ENCODE measurements around the gene GBA2.

Gene GBA2

GRCh38 chr9:35706951-35707350 lies 42.1 kb downstream of the GBA2 start:
- no peak for DNase-seq (ENCODE audit: low read depth in 1 of 2, low spot score in 1 of 2)
- Histone ChIP-seq H3K27me3 (ENCODE audit: insufficient read depth, poor library complexity, severe bottlenecking) (no peaks in the 10 kb centered on the region), H3K27ac (replicated peaks) (no peak overlapping the region), H3K4me3 (replicated peaks; ENCODE audit: insufficient read depth, low read length) (no peak overlapping the region)
- TF ChIP-seq, protein P1, sequence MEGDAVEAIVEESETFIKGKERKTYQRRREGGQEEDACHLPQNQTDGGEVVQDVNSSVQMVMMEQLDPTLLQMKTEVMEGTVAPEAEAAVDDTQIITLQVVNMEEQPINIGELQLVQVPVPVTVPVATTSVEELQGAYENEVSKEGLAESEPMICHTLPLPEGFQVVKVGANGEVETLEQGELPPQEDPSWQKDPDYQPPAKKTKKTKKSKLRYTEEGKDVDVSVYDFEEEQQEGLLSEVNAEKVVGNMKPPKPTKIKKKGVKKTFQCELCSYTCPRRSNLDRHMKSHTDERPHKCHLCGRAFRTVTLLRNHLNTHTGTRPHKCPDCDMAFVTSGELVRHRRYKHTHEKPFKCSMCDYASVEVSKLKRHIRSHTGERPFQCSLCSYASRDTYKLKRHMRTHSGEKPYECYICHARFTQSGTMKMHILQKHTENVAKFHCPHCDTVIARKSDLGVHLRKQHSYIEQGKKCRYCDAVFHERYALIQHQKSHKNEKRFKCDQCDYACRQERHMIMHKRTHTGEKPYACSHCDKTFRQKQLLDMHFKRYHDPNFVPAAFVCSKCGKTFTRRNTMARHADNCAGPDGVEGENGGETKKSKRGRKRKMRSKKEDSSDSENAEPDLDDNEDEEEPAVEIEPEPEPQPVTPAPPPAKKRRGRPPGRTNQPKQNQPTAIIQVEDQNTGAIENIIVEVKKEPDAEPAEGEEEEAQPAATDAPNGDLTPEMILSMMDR (IDR thresholded peaks at IDR 0.05; ENCODE audit: insufficient read depth, low read length) = no peak
- TF ChIP-seq SPI1 (IDR thresholded peaks at IDR 0.05; ENCODE audit: borderline replicate concordance, low read depth) = no peak
- no peak for TF ChIP-seq GABPA (IDR thresholded peaks at IDR 0.05; ENCODE audit: low read depth)
- TF ChIP-seq, protein P2, sequence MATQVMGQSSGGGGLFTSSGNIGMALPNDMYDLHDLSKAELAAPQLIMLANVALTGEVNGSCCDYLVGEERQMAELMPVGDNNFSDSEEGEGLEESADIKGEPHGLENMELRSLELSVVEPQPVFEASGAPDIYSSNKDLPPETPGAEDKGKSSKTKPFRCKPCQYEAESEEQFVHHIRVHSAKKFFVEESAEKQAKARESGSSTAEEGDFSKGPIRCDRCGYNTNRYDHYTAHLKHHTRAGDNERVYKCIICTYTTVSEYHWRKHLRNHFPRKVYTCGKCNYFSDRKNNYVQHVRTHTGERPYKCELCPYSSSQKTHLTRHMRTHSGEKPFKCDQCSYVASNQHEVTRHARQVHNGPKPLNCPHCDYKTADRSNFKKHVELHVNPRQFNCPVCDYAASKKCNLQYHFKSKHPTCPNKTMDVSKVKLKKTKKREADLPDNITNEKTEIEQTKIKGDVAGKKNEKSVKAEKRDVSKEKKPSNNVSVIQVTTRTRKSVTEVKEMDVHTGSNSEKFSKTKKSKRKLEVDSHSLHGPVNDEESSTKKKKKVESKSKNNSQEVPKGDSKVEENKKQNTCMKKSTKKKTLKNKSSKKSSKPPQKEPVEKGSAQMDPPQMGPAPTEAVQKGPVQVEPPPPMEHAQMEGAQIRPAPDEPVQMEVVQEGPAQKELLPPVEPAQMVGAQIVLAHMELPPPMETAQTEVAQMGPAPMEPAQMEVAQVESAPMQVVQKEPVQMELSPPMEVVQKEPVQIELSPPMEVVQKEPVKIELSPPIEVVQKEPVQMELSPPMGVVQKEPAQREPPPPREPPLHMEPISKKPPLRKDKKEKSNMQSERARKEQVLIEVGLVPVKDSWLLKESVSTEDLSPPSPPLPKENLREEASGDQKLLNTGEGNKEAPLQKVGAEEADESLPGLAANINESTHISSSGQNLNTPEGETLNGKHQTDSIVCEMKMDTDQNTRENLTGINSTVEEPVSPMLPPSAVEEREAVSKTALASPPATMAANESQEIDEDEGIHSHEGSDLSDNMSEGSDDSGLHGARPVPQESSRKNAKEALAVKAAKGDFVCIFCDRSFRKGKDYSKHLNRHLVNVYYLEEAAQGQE (IDR thresholded peaks at IDR 0.05; ENCODE audit: insufficient replicate concordance, low read depth) = no peak
- TF ChIP-seq POLR2AphosphoS5 (IDR thresholded peaks at IDR 0.05; ENCODE audit: low read depth) = no peak

- Histone ChIP-seq H3K27me3 (ENCODE audit: insufficient read depth, poor library complexity, severe bottlenecking) (no peaks in the 10 kb centered on the region), H3K27ac (replicated peaks) (no peak overlapping the region), H3K4me3 (replicated peaks; ENCODE audit: insufficient read depth, low read length) (no peak overlapping the region)
- no peak for DNase-seq (ENCODE audit: low read depth in 1 of 2, low spot score in 1 of 2)
- TF ChIP-seq POLR2AphosphoS5 (IDR thresholded peaks at IDR 0.05; ENCODE audit: low read depth) = no peak
Measured at GRCh38 chr9:35705836-35706430, 43.1 kb downstream of the GBA2 start.

GRCh38 chr9:35705372-35705771 lies 43.7 kb downstream of the GBA2 start:
- TF ChIP-seq, protein P2 (IDR thresholded peaks at IDR 0.05; ENCODE audit: insufficient replicate concordance, low read depth) = no peak
- TF ChIP-seq, protein P1 (IDR thresholded peaks at IDR 0.05; ENCODE audit: insufficient read depth, low read length) = no peak
- TF ChIP-seq SPI1 (IDR thresholded peaks at IDR 0.05; ENCODE audit: borderline replicate concordance, low read depth) (no peak), GABPA (IDR thresholded peaks at IDR 0.05; ENCODE audit: low read depth) (no peak)
- no peak for DNase-seq (ENCODE audit: low read depth in 1 of 2, low spot score in 1 of 2)
- Histone ChIP-seq H3K27ac (replicated peaks) (no peak overlapping the region), H3K4me3 (replicated peaks; ENCODE audit: insufficient read depth, low read length) (no peak overlapping the region), H3K27me3 (ENCODE audit: insufficient read depth, poor library complexity, severe bottlenecking) (no peaks in the 10 kb centered on the region)

DNA sequence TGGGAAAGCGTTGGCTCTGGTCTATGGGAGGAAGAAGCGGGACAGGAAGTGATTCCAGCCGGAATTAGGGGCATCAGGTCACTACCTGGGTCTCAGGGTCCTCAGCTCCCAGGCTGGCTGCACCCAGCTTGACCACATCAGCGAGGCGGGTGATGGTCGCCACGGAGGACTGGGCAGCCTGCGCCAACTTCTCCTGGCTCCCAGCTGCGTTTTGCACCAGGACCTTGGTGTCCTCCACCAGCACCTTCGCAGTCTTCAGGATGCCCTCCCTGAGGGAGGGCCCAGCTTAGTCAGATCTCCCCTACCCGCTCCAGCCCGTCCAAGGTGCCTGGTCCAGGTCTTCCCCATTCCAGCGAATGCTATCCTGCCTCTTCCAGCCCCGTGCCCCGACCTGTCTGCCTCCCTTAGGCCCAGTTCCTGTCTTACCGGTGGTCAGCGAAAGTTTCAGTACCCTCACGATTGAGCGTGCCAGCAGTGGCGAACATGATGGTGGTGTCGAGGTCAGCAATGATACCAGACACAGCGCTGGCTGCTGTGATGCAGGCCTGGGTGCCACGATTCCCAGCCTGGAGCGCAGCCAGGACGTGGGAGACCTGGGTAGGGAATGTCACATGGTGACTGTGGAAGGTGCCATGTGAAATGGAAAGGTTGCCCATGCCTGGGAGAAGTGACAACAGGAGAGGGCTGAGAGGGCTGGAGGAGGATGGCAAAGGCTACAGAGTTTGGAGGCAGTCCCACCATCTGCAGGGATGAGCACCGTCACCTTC lies 44.9 kb downstream of the GBA2 start:
- Histone ChIP-seq H3K27me3 (ENCODE audit: insufficient read depth, poor library complexity, severe bottlenecking) (no peaks in the 10 kb centered on the region), H3K27ac (replicated peaks) (no peak overlapping the region), H3K4me3 (replicated peaks; ENCODE audit: insufficient read depth, low read length) (no peak overlapping the region)
- DNase-seq (ENCODE audit: low read depth in 1 of 2, low spot score in 1 of 2) = no peak
- TF ChIP-seq GABPA (IDR thresholded peaks at IDR 0.05; ENCODE audit: low read depth) (no peak), POLR2AphosphoS5 (IDR thresholded peaks at IDR 0.05; ENCODE audit: low read depth) (no peak), SPI1 (IDR thresholded peaks at IDR 0.05; ENCODE audit: borderline replicate concordance, low read depth) (no peak)
- TF ChIP-seq, protein P1 (IDR thresholded peaks at IDR 0.05; ENCODE audit: insufficient read depth, low read length) = no peak
- TF ChIP-seq, protein P2 (IDR thresholded peaks at IDR 0.05; ENCODE audit: insufficient replicate concordance, low read depth) = no peak
